AG04450 (cell line): Measurements from ENCODE around the gene PYY. TPM values are rescaled to one million over a fixed set of nuclear protein-coding genes. Genes with fewer than 3 reads are reported as not detected.
A peak's percentile ranks its signal among the peaks of the same experiment; 100 is the strongest.
"Not testable (repeated sequence)": the region's sequence is repeated elsewhere in the genome, so short reads cannot be mapped to it uniquely, and the experiment has no call there.

Experiments used
- CTCF ChIA-PET: fragments of 300-600, 350-600 bp; formaldehyde crosslinking; extraction: SDS; loops from one replicate; lab custom pipeline; 2022; ENCODE audit warnings: antibody characterized with exemption, inconsistent platforms; lab: Charles Lee
- POLR2A ChIA-PET: fragments of 350-600 bp; formaldehyde crosslinking; extraction: SDS; loops from one replicate; lab custom pipeline; 2021; ENCODE audit warnings: antibody characterized with exemption, inconsistent platforms; lab: Yijun Ruan, JAX
- DNase-seq: peaks from one replicate; pipeline ENCODE4 v3.0.0-alpha.2; 2011; ENCODE audit warnings: low read depth, low spot score
- H3K27ac ChIP-seq: one replicate; pipeline ENCODE4 v1.5.1; 2012; ENCODE audit warnings: low read depth, low read length, control low read depth
- H3K27me3 ChIP-seq: one replicate; pipeline ENCODE4 v1.6.0; 2012; ENCODE audit warnings: low read length; ENCODE audit not compliant: control insufficient read depth, insufficient read depth
- H3K4me3 ChIP-seq: 2 replicates; pipeline ENCODE4 v1.5.1; 2011; ENCODE audit warnings: mild to moderate bottlenecking, low read depth, low read length, control low read depth
- H3K9me3 ChIP-seq: 2 replicates; pipeline ENCODE4 v1.5.1; 2012; ENCODE audit warnings: low read length; ENCODE audit not compliant: control insufficient read depth, insufficient read depth
- polyA plus RNA-seq: library from polyadenylated mRNA; depleted of rRNA; stranded (reverse); fragments of >200 nt; gene quantifications from 2 replicates; pipeline ENCODE4 v1.2.3, GENCODE V29; 2011
- TF ChIP-seq, protein P1 (sequence below): IDR thresholded peaks from 2 replicates; pipeline ENCODE4 v1.5.1; 2011; ENCODE audit warnings: low read depth, low read length, control low read depth, inconsistent platforms

PYY gene
- polyA plus RNA-seq, 1 experiment: not detected

DNA sequence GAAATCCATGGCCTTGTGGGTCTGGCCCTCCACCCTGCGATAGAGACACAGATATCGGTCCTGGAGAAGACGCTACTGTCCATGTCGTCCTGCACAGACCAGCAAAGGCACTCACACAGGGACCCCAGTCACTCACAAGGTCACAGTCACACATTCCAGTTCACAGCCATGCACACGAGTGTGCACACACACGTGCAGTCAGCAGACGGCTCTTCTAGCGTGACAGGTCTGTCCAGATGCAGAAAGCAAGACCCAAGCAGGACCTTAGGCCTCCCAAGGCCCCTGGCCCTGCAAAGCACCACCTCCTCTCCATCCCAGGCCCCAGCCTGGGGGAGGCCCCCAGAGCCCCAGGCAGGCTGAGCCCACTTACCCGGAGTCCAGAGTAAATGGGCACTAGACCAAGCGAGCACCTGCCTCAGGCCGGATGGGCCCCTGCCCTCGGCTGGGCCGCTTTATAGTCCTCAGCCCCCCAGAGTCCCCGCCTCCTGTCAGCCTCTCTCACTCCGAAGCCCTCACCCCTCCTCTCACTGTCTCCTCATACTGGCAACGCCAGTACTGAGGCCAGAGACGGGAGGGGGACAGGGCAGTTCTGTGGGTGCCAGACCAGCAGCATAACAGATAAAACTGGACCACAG lies 11.6 kb downstream of the PYY start, which contains the start of gene PPY:
Gene PPY (minus strand): TSS at position 426 of the 635 bp plus-strand sequence. CDS start 822 bp downstream, outside the sequence.
- TF ChIP-seq, protein P1, sequence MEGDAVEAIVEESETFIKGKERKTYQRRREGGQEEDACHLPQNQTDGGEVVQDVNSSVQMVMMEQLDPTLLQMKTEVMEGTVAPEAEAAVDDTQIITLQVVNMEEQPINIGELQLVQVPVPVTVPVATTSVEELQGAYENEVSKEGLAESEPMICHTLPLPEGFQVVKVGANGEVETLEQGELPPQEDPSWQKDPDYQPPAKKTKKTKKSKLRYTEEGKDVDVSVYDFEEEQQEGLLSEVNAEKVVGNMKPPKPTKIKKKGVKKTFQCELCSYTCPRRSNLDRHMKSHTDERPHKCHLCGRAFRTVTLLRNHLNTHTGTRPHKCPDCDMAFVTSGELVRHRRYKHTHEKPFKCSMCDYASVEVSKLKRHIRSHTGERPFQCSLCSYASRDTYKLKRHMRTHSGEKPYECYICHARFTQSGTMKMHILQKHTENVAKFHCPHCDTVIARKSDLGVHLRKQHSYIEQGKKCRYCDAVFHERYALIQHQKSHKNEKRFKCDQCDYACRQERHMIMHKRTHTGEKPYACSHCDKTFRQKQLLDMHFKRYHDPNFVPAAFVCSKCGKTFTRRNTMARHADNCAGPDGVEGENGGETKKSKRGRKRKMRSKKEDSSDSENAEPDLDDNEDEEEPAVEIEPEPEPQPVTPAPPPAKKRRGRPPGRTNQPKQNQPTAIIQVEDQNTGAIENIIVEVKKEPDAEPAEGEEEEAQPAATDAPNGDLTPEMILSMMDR: no peak
- no peak for DNase-seq
- Histone ChIP-seq H3K9me3 (no peaks in the 10 kb centered on the region; the same call in 1 of the 2 replicates), H3K27ac (no peak within 1 kb of the TSS), H3K27me3 (peaks cover 26% of the 10 kb centered on the region), H3K4me3 (no peak within 1 kb of the TSS)
- CTCF ChIA-PET: interaction anchor here (0.8 to 4.1 kb wide), 10 partner anchors 16 to 226 kb away, joined by 3 to 123 read pairs (median 12); no protein-coding TSS in a partner anchor
- POLR2A ChIA-PET: no interaction called here

- Histone ChIP-seq H3K27ac (no peak overlapping the region), H3K4me3 (no peak overlapping the region), H3K9me3 (no peaks in the 10 kb centered on the region; the same call in 1 of the 2 replicates), H3K27me3 (peaks cover 34% of the 10 kb centered on the region)
- no peak for DNase-seq
- CTCF ChIA-PET: interaction anchor here (0.7 to 1.4 kb wide), 7 partner anchors 12 to 228 kb away, joined by 3 to 14 read pairs (median 4); no protein-coding TSS in a partner anchor
- POLR2A ChIA-PET: no interaction called here
- TF ChIP-seq, protein P1: peak; percentile 77
These were observed 13.1 kb downstream of the PYY start for GRCh38 chr17:43940630-43941029.

GRCh38 chr17:43939886-43940285 lies 13.9 kb downstream of the PYY start:
- no peak for DNase-seq
- TF ChIP-seq, protein P1: no peak
- H3K27ac ChIP-seq: no peak overlapping the region
- ChIA-PET POLR2A (no interaction called here), CTCF (interaction anchor here (1.2 to 1.4 kb wide), 3 partner anchors 50 to 229 kb away, joined by 3 to 14 read pairs (median 4); no protein-coding TSS in a partner anchor)
- peaks cover 34% of the 10 kb centered on the region for H3K27me3 ChIP-seq
- H3K9me3 ChIP-seq: no peaks in the 10 kb centered on the region; the same call in 1 of the 2 replicates
- H3K4me3 ChIP-seq: no peak overlapping the region

DNA sequence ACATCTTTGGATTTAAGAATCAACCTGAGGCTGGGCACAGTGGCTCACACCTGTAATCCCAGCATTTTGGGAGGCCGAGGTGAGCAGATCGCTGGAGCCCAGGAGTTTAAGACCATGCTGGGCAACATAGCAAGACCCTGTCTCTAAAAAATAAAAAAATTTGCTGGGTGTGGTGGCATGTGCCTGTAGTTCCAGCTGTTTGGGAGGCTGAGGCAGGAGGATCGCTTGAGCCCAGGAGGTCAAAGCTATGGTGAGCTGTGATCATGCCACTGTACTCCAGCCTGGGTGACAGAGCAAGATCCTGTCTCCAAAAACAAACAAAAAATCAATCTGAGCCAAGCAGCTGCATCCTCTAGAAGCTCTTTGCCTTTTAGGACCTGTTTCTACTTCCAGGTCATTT lies 14.3 kb downstream of the PYY start:
- peaks cover 34% of the 10 kb centered on the region for H3K27me3 ChIP-seq
- H3K27ac ChIP-seq, H3K4me3 ChIP-seq, DNase-seq, H3K9me3 ChIP-seq, POLR2A ChIA-PET: not testable (repeated sequence)
- CTCF ChIA-PET: interaction anchor here (1.2 kb wide), 1 partner anchor 51 kb away, joined by 3 read pairs; no protein-coding TSS in a partner anchor

- POLR2A ChIA-PET: no interaction called here
- Histone ChIP-seq H3K9me3 (no peaks in the 10 kb centered on the region; the same call in 1 of the 2 replicates), H3K4me3 (no peak overlapping the region), H3K27me3 (peaks cover 35% of the 10 kb centered on the region), H3K27ac (no peak overlapping the region)
- TF ChIP-seq, protein P1: no peak
- CTCF ChIA-PET: no interaction called here
- no peak for DNase-seq
These were observed 14.9 kb downstream of the PYY start for GRCh38 chr17:43938838-43939182.
